ENCODE data around the gene CELSR1.

Gene CELSR1

GRCh38 chr22:46551996-46552395 lies 14.6 kb upstream of the CELSR1 start:
- no peak for DNase-seq

GRCh38 chr22:46551321-46551720 lies 13.9 kb upstream of the CELSR1 start:
- no peak for DNase-seq

- no peak for DNase-seq
These were observed 12.7 kb upstream of the CELSR1 start for GRCh38 chr22:46549971-46550641.

- no peak for DNase-seq
These were observed 12.1 kb upstream of the CELSR1 start for GRCh38 chr22:46549563-46549840.

- no peak for DNase-seq
These were observed 10.4 kb upstream of the CELSR1 start for GRCh38 chr22:46547883-46548244.

- no peak for DNase-seq
These were observed 9.9 kb upstream of the CELSR1 start for GRCh38 chr22:46547179-46547882.

- DNase-seq = no peak
These were observed 9.2 kb upstream of the CELSR1 start for GRCh38 chr22:46546466-46547178.

GRCh38 chr22:46545086-46545792 lies 7.8 kb upstream of the CELSR1 start:
- DNase-seq = no peak

GRCh38 chr22:46542011-46542985 lies 4.9 kb upstream of the CELSR1 start:
- peak; percentile 54 for DNase-seq

GRCh38 chr22:46541536-46541935 lies 4.1 kb upstream of the CELSR1 start:
- no peak for DNase-seq

GRCh38 chr22:46540874-46541273 lies 3.5 kb upstream of the CELSR1 start:
- DNase-seq = no peak

GRCh38 chr22:46539169-46539568 lies 1.7 kb upstream of the CELSR1 start:
- DNase-seq = no peak

GRCh38 chr22:46538814-46539160 lies 1.4 kb upstream of the CELSR1 start:
- DNase-seq = no peak

GRCh38 chr22:46537946-46538813 lies 760 bp upstream of the CELSR1 start:
- no peak for DNase-seq

GRCh38 chr22:46536537-46537224 lies 739 bp downstream of the CELSR1 start:
- no peak for DNase-seq

GRCh38 chr22:46535876-46536536 lies 1.4 kb downstream of the CELSR1 start:
- no peak for DNase-seq

- no peak for DNase-seq
These were observed 2.4 kb downstream of the CELSR1 start for GRCh38 chr22:46534901-46535630.

GRCh38 chr22:46534177-46534776 lies 3.1 kb downstream of the CELSR1 start:
- DNase-seq = no peak

Data from NCI-H345 (cell line).